Fibroblast of lung (primary cell): Measurements from ENCODE around the gene POLA1. TPM values are rescaled to one million over a fixed set of nuclear protein-coding genes. Genes with fewer than 3 reads are reported as not detected.
A peak's percentile ranks its signal among the peaks of the same experiment; 100 is the strongest.

Experiments used
- DNase-seq, 2 donors: peaks; one replicate each; pipeline versions ENCODE4 v3.0.0 to v3.0.0-alpha.2; 2010; ENCODE audit warnings: low read depth in 2 of 2
- H2AFZ ChIP-seq: 2 replicates; pipeline ENCODE4 v1.5.1; 2012; ENCODE audit warnings: low read length, control low read depth, inconsistent platforms
- H3K27ac ChIP-seq: 2 replicates; pipeline ENCODE4 v1.5.1; 2011; ENCODE audit warnings: low read length, control low read depth; ENCODE audit not compliant: insufficient read depth
- H3K27me3 ChIP-seq: 2 replicates; pipeline ENCODE4 v1.5.1; 2011; ENCODE audit warnings: mild to moderate bottlenecking, low read length; ENCODE audit not compliant: control insufficient read depth, insufficient read depth
- H3K36me3 ChIP-seq: 2 replicates; pipeline ENCODE4 v1.5.1; 2011; ENCODE audit warnings: low read length; ENCODE audit not compliant: control insufficient read depth, insufficient read depth
- H3K4me1 ChIP-seq: 2 replicates; pipeline ENCODE4 v1.5.1; 2011; ENCODE audit warnings: low read length; ENCODE audit not compliant: control insufficient read depth, insufficient read depth; ENCODE audit errors: extremely low read depth
- H3K4me2 ChIP-seq: 2 replicates; pipeline ENCODE4 v1.5.1; 2011; ENCODE audit warnings: low read length, control low read depth; ENCODE audit not compliant: insufficient read depth; ENCODE audit errors: extremely low read depth
- H3K4me3 ChIP-seq, 4 experiments: fragments of 200-600 bp in 1 of 4; sonication (generic) in 1 of 4; replicated peaks in 1 of 4; 2 replicates each; pipeline ENCODE4 v1.5.1; 2011 to 2016; ENCODE audit warnings: low read length in 4 of 4, low read depth in 3 of 4, mild to moderate bottlenecking in 3 of 4, control low read depth in 2 of 4, inconsistent platforms in 1 of 4, mixed read lengths in 1 of 4; ENCODE audit not compliant: insufficient read depth in 1 of 4; ENCODE audit errors: control extremely low read depth in 1 of 4
- H3K79me2 ChIP-seq: 2 replicates; pipeline ENCODE4 v1.5.1; 2012; ENCODE audit warnings: mild to moderate bottlenecking, low read length, inconsistent platforms; ENCODE audit not compliant: control insufficient read depth, insufficient read depth
- H3K9ac ChIP-seq: 2 replicates; pipeline ENCODE4 v1.5.1; 2011; ENCODE audit warnings: mild to moderate bottlenecking, low read length, control low read depth; ENCODE audit not compliant: insufficient read depth
- H3K9me3 ChIP-seq: 2 replicates; pipeline ENCODE4 v1.5.1; 2012; ENCODE audit warnings: low read depth, low read length; ENCODE audit not compliant: control insufficient read depth, insufficient read depth
- H4K20me1 ChIP-seq: 2 replicates; pipeline ENCODE4 v1.5.1; 2011; ENCODE audit warnings: low read length; ENCODE audit not compliant: control insufficient read depth, insufficient read depth; ENCODE audit errors: extremely low read depth
- EZH2 ChIP-seq: IDR thresholded peaks from 2 replicates; pipeline ENCODE4 v1.5.1; 2012; ENCODE audit warnings: low read length, control low read depth, mild to moderate bottlenecking; ENCODE audit errors: missing control alignments
- polyA plus RNA-seq, 2 donors: library from polyadenylated mRNA; depleted of rRNA in 1 of 2; stranded (reverse) in 1 of 2; unstranded in 1 of 2; fragments of >200 nt; gene quantifications; 2 replicates each; pipeline ENCODE4 v1.2.1, GENCODE V29; 2011 to 2012; ENCODE audit warnings: missing spikeins in 1 of 2
- total RNA-seq: library from RNA; depleted of rRNA; stranded (reverse); fragments of >200 nt; gene quantifications from 2 replicates; pipeline ENCODE4 v1.2.1, GENCODE V29; 2014
- TF ChIP-seq, protein P1 (sequence below), 2 donors: IDR thresholded peaks in 1 of 2; conservative IDR thresholded peaks in 1 of 2; 1 replicate in 1 of 2; 2 replicates in 1 of 2; pipeline ENCODE4 v1.5.1; 2011 to 2012; ENCODE audit warnings: low read length in 2 of 2, control low read depth in 1 of 2, inconsistent platforms in 1 of 2, low read depth in 1 of 2, mild to moderate bottlenecking in 1 of 2

POLA1 gene
- total and polyA plus RNA-seq, 2 donors (not counting 1 experiment from before 2014, with no cell fraction given) = 1.7 to 9.2 TPM

DNA sequence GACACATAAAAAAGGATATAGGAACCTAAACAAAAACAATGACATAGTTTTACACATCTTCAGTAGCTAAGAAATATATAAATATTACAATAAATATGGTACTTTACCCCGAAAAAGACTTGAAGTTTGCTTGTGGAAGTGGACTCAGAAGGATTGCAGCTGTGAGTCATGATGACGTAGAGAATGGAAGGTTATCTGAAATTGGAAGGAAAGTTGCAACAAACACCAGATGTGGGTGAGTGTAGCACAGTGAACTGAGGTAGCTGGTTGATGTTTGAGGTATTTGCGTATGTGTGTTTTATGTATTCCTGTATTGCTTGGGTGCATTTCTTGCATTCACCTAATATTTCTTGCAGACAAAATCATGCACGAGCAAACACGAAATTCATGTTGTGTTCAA is 209.1 kb downstream of the POLA1 start:
- H3K79me2 ChIP-seq = no peaks in the 10 kb centered on the region
- no peak overlapping the region for H3K4me2 ChIP-seq
- no peaks in the 10 kb centered on the region for H3K9me3 ChIP-seq
- H3K9ac ChIP-seq = no peak overlapping the region
- H3K4me1 ChIP-seq = no peaks in the 10 kb centered on the region
- no peaks in the 10 kb centered on the region for H4K20me1 ChIP-seq
- TF ChIP-seq, protein P1, sequence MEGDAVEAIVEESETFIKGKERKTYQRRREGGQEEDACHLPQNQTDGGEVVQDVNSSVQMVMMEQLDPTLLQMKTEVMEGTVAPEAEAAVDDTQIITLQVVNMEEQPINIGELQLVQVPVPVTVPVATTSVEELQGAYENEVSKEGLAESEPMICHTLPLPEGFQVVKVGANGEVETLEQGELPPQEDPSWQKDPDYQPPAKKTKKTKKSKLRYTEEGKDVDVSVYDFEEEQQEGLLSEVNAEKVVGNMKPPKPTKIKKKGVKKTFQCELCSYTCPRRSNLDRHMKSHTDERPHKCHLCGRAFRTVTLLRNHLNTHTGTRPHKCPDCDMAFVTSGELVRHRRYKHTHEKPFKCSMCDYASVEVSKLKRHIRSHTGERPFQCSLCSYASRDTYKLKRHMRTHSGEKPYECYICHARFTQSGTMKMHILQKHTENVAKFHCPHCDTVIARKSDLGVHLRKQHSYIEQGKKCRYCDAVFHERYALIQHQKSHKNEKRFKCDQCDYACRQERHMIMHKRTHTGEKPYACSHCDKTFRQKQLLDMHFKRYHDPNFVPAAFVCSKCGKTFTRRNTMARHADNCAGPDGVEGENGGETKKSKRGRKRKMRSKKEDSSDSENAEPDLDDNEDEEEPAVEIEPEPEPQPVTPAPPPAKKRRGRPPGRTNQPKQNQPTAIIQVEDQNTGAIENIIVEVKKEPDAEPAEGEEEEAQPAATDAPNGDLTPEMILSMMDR (conservative IDR thresholded peaks at IDR 0.05 in 1 of 2, IDR thresholded peaks at IDR 0.05 in 1 of 2; ENCODE audit: low read depth in 1 of 2, low read length in 2 of 2) = no peak
- no peak for TF ChIP-seq EZH2
- H3K27ac ChIP-seq = no peak overlapping the region
- no peaks in the 10 kb centered on the region for H3K36me3 ChIP-seq
- no peak overlapping the region for H2AFZ ChIP-seq
- no peaks in the 10 kb centered on the region for H3K27me3 ChIP-seq
- DNase-seq = peak; percentile 76 to 95
- H3K4me3 ChIP-seq = no peak overlapping the region

DNA sequence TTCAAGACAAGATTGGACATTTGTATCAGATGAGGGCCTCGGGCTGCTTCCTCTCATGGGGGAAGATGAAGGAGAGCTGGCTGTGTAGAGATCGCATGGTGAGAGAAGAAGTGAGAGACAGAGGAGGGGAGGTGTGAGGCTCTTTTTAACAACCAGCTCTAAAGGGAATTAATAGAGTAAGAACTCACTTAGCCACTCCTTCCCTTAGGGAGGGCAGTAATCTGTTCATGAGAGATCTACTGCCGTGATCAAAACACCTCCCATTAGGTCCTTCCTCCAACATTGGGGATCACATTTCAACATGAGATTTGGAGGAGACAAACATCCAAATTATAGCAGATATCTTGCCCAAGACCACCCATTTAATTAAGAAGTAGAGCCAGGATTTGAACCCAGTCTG is 225.0 kb downstream of the POLA1 start:
- Histone ChIP-seq H3K36me3 (no peaks in the 10 kb centered on the region), H3K9me3 (no peaks in the 10 kb centered on the region), H3K4me1 (no peaks in the 10 kb centered on the region), H4K20me1 (no peaks in the 10 kb centered on the region), H3K79me2 (no peaks in the 10 kb centered on the region), H2AFZ (no peak overlapping the region), H3K4me2 (no peak overlapping the region), H3K9ac (no peak overlapping the region), H3K4me3 (no peak overlapping the region), H3K27ac (no peak overlapping the region), H3K27me3 (no peaks in the 10 kb centered on the region)
- no peak for DNase-seq
- TF ChIP-seq, protein P1 (conservative IDR thresholded peaks at IDR 0.05 in 1 of 2, IDR thresholded peaks at IDR 0.05 in 1 of 2; ENCODE audit: low read depth in 1 of 2, low read length in 2 of 2) = no peak
- no peak for TF ChIP-seq EZH2

DNA sequence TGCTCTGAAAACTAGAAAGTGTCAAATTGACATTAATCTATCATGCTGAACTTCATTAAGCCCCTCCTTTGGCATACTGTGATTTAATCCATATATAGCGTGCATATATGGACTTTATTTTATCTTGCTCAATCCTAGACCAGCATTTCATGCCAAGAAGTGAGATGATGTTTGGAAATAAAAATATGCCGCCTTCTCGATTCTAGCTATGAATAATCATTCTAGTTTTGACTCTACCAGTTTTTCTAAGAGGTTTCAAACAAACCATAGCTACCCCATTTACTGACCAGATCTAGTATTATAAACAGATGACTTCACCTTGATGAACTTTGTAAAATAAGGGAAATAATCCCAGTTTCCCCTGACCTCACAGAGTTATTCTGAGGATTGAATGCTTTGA is 227.1 kb downstream of the POLA1 start:
- H3K36me3 ChIP-seq = no peaks in the 10 kb centered on the region
- no peak for TF ChIP-seq EZH2
- TF ChIP-seq, protein P1 (conservative IDR thresholded peaks at IDR 0.05 in 1 of 2, IDR thresholded peaks at IDR 0.05 in 1 of 2; ENCODE audit: low read depth in 1 of 2, low read length in 2 of 2) = no peak
- H3K9me3 ChIP-seq = no peaks in the 10 kb centered on the region
- no peaks in the 10 kb centered on the region for H3K4me1 ChIP-seq
- no peak for DNase-seq
- H3K4me2 ChIP-seq = no peak overlapping the region
- H3K4me3 ChIP-seq = no peak overlapping the region
- H4K20me1 ChIP-seq = no peaks in the 10 kb centered on the region
- H2AFZ ChIP-seq = no peak overlapping the region
- H3K9ac ChIP-seq = no peak overlapping the region
- no peaks in the 10 kb centered on the region for H3K79me2 ChIP-seq
- no peaks in the 10 kb centered on the region for H3K27me3 ChIP-seq
- no peak overlapping the region for H3K27ac ChIP-seq
